ENCODE data around the gene ZNF396. TPM values are rescaled to one million over a fixed set of nuclear protein-coding genes. Genes with fewer than 3 reads are reported as not detected.

ZNF396 gene
- total and polyA plus RNA-seq, 10 donors, result 0.85 to 4.6 (median 1.3) TPM

DNA sequence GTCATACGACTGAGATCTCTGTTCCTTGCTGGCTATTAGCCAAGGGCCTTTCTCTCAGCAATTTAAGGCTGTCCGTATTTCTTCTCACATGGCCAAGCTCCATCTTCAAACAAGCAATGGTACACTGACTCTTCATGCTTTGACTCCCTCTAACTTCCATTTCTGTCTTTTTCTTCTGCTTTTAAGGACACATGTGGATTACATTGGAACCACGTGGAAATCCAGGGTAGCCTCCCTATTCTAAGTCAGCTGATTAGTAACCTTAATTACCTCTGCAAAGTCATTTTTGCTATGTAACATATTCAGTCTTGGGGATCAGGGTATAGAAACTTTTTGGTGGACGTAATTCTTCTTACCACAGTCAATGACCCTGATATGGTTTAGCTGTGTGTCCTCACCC, 41.5 kb upstream of the ZNF396 start:
- Histone ChIP-seq H3K4me1 (peaks cover 8 to 18% (median 16%) of the 10 kb centered on the region in 6 donors), H3K27ac (no peak overlapping the region), H3K9me3 (peaks cover 0 to 31% (median 28%) of the 10 kb centered on the region in 8 donors), H3K27me3 (replicated peaks in 1 of 7) (no peaks in the 10 kb centered on the region), H3K36me3 (no peaks in the 10 kb centered on the region), H3K4me3 (no peak overlapping the region)
- no peak for TF ChIP-seq CTCF (IDR thresholded peaks at IDR 0.05 in 8 of 11, conservative IDR thresholded peaks at IDR 0.05 in 3 of 11)
- TF ChIP-seq POLR2A (IDR thresholded peaks at IDR 0.05), result no peak
- no peak for TF ChIP-seq POLR2AphosphoS5 (IDR thresholded peaks at IDR 0.05)
- 88 to 94% (median 91%) methylated on average over 4 of the region's 4 CpGs for WGBS, 5 donors
- intact Hi-C loops (cut with DNase I; ENCODE audit: low total_unique reads), result no loop called here
- DNase-seq, result no peak

- WGBS, 5 donors, result 77 to 89% (median 78%) methylated on average over 1 of the region's 1 CpG
- Histone ChIP-seq H3K36me3 (no peaks in the 10 kb centered on the region), H3K9me3 (peaks cover 0 to 31% (median 28%) of the 10 kb centered on the region in 8 donors), H3K27me3 (replicated peaks in 1 of 7) (no peaks in the 10 kb centered on the region), H3K4me3 (no peak overlapping the region), H3K27ac (no peak overlapping the region), H3K4me1 (peaks cover 8 to 30% (median 25%) of the 10 kb centered on the region in 6 donors)
- DNase-seq, result no peak
- intact Hi-C loops (cut with DNase I; ENCODE audit: low total_unique reads), result no loop called here
- no peak for TF ChIP-seq POLR2AphosphoS5 (IDR thresholded peaks at IDR 0.05)
- no peak for TF ChIP-seq CTCF (IDR thresholded peaks at IDR 0.05 in 8 of 11, conservative IDR thresholded peaks at IDR 0.05 in 3 of 11)
- no peak for TF ChIP-seq POLR2A (IDR thresholded peaks at IDR 0.05)
These were observed 40.1 kb upstream of the ZNF396 start for GRCh38 chr18:35417223-35417622.

DNA sequence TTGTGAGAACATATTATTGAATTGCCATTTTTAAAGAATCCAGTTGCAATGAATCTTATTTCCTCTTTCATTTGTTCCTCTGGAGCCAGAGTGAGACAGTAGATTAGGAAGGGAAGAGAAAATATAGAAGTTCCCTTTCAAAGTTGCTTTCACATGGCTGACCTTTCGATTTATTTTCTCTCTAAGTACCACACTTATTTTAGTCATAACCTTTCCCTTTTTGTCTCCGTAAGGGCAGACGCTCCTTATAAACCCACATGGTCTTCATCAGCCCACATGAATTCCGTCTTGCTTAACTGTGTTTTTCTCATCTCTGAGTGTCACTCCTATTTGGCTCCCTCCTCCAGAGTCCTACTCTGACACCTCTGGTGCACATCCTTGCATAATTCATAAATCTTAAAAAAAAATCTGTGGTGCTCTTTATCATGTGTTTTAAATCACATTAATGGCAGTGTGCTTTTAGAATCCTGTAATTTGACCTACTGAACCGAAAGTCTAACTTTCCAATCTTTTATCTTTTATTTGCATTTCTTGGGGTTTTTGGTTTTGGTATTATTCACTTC, 38.5 kb upstream of the ZNF396 start:
- 23 to 36% (median 34%) methylated on average over 5 of the region's 5 CpGs for WGBS, 5 donors
- DNase-seq, result no peak
- intact Hi-C loops (cut with DNase I; ENCODE audit: low total_unique reads), result no loop called here

DNA sequence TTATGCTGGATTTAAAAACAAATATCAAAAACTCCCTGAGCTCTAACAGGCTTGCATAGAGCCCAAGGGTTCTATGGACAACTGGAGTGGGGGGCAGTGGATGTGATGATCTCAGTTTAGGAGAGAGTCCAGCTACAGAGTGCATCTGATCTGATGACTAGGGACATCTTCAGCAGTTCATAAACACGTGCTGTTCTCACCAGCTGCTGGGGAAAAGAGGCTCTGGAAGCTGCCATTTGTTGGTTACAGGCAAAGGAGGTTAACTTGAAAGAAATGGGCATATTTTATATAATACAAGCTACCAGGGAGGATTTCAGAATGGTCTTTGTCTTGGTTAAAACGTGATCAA, 36.0 kb upstream of the ZNF396 start:
- no peaks in the 10 kb centered on the region for H3K36me3 ChIP-seq
- no peaks in the 10 kb centered on the region for H3K27me3 ChIP-seq (replicated peaks in 1 of 7)
- H3K9me3 ChIP-seq, result peaks cover 0 to 14% (median 11%) of the 10 kb centered on the region in 8 donors
- no peak for TF ChIP-seq POLR2AphosphoS5 (IDR thresholded peaks at IDR 0.05)
- TF ChIP-seq POLR2A (IDR thresholded peaks at IDR 0.05), result no peak
- TF ChIP-seq CTCF (IDR thresholded peaks at IDR 0.05 in 8 of 11, conservative IDR thresholded peaks at IDR 0.05 in 3 of 11), result no peak
- intact Hi-C loops (cut with DNase I; ENCODE audit: low total_unique reads), result loop anchor here (5.0 kb wide), 1 partner anchor 524 kb away; no protein-coding TSS in a partner anchor
- no peak overlapping the region for H3K27ac ChIP-seq
- DNase-seq, result no peak
- no peak overlapping the region for H3K4me3 ChIP-seq
- 58 to 88% (median 74%) methylated on average over 2 of the region's 2 CpGs for WGBS, 5 donors
- H3K4me1 ChIP-seq, result peaks cover 8 to 62% (median 33%) of the 10 kb centered on the region in 6 donors

More for the DNA sequence above, 38.5 kb upstream of the ZNF396 start:
- Histone ChIP-seq H3K4me1 (peaks cover 8 to 38% (median 28%) of the 10 kb centered on the region in 6 donors), H3K9me3 (peaks cover 0 to 31% (median 28%) of the 10 kb centered on the region in 8 donors), H3K36me3 (no peaks in the 10 kb centered on the region), H3K27me3 (replicated peaks in 1 of 7) (no peaks in the 10 kb centered on the region), H3K27ac (peak overlapping the region in 6 of 8 donors; percentile 25 to 54 (median 35)), H3K4me3 (peak overlapping the region in 1 of 8 donors; percentile 7)
- TF ChIP-seq POLR2AphosphoS5 (IDR thresholded peaks at IDR 0.05) (peak in 1 of 3 donors; percentile 45), POLR2A (IDR thresholded peaks at IDR 0.05) (no peak)

Measured in spleen (tissue), 11 donors.